Mesenchymal stem cell (in vitro differentiated cells and primary cell): Measurements from ENCODE around the gene PTPN14.

Experiments used
- DNase-seq: peaks from one replicate; pipeline ENCODE4 v3.0.0-alpha.2; 2013
- H2AFZ ChIP-seq: one replicate; pipeline ENCODE4 v1.6.1; 2013; ENCODE audit warnings: low read depth, mild to moderate bottlenecking, control low read depth, inconsistent platforms, low read length, moderate library complexity
- H2AK5ac ChIP-seq: 2 replicates; pipeline ENCODE4 v1.6.1; 2013; ENCODE audit warnings: low read length, moderate library complexity, mild to moderate bottlenecking, inconsistent platforms; ENCODE audit not compliant: severe bottlenecking
- H2BK120ac ChIP-seq: one replicate; pipeline ENCODE4 v1.6.1; 2013; ENCODE audit warnings: low read depth, mild to moderate bottlenecking, inconsistent platforms, low read length, moderate library complexity
- H2BK12ac ChIP-seq, 2 experiments: one replicate each; pipeline ENCODE4 v1.6.1; 2013; ENCODE audit warnings: inconsistent platforms in 2 of 2, low read length in 2 of 2, mild to moderate bottlenecking in 2 of 2, moderate library complexity in 2 of 2, control low read depth in 1 of 2
- H2BK15ac ChIP-seq: one replicate; pipeline ENCODE4 v1.6.1; 2013; ENCODE audit warnings: mild to moderate bottlenecking, low read depth, inconsistent platforms; ENCODE audit not compliant: poor library complexity, severe bottlenecking
- H2BK5ac ChIP-seq: 2 replicates; pipeline ENCODE4 v1.6.1; 2013; ENCODE audit warnings: low read depth, mild to moderate bottlenecking, low read length, control low read depth, inconsistent platforms; ENCODE audit not compliant: poor library complexity, severe bottlenecking
- H3K14ac ChIP-seq, 2 experiments: one replicate each; pipeline ENCODE4 v1.6.1; 2013; ENCODE audit warnings: inconsistent platforms in 2 of 2, low read length in 2 of 2, control low read depth in 1 of 2, mild to moderate bottlenecking in 1 of 2, moderate library complexity in 1 of 2
- H3K18ac ChIP-seq, 2 experiments: one replicate each; pipeline ENCODE4 v1.6.1; 2013; ENCODE audit warnings: inconsistent platforms in 2 of 2, low read length in 2 of 2, control low read depth in 1 of 2, low read depth in 1 of 2, mild to moderate bottlenecking in 1 of 2
- H3K23ac ChIP-seq, 2 experiments: one replicate each; pipeline ENCODE4 v1.6.1; 2013; ENCODE audit warnings: inconsistent platforms in 2 of 2, low read length in 2 of 2, mild to moderate bottlenecking in 2 of 2, moderate library complexity in 2 of 2, control low read depth in 1 of 2
- H3K27ac ChIP-seq: 2 replicates; pipeline ENCODE4 v1.5.1; 2013; ENCODE audit warnings: mild to moderate bottlenecking, moderate library complexity, low read length, control low read depth, inconsistent platforms; ENCODE audit not compliant: poor library complexity, severe bottlenecking
- H3K27me3 ChIP-seq, 2 experiments: 2 replicates each; pipeline versions ENCODE4 v1.6.1 to v1.7.0; 2013; ENCODE audit warnings: low read length in 2 of 2, mild to moderate bottlenecking in 2 of 2, moderate library complexity in 2 of 2, control low read depth in 1 of 2, inconsistent platforms in 1 of 2; ENCODE audit not compliant: control insufficient read depth in 1 of 2, insufficient read depth in 1 of 2
- H3K36me3 ChIP-seq, 2 experiments: 2 replicates each; pipeline versions ENCODE4 v1.6.1 to v1.7.0; 2013; ENCODE audit warnings: low read length in 2 of 2, control low read depth in 1 of 2, inconsistent platforms in 1 of 2, low read depth in 1 of 2, mild to moderate bottlenecking in 1 of 2; ENCODE audit not compliant: insufficient read depth in 2 of 2, control insufficient read depth in 1 of 2
- H3K4ac ChIP-seq, 2 experiments: one replicate each; pipeline ENCODE4 v1.6.1; 2013; ENCODE audit warnings: inconsistent platforms in 2 of 2, low read length in 2 of 2, mild to moderate bottlenecking in 2 of 2, moderate library complexity in 2 of 2, control low read depth in 1 of 2, low read depth in 1 of 2
- H3K4me1 ChIP-seq: 2 replicates; pipeline ENCODE4 v1.6.1; 2013; ENCODE audit warnings: low read depth, low read length, control low read depth; ENCODE audit not compliant: control insufficient read depth, insufficient read depth
- H3K4me2 ChIP-seq: 2 replicates; pipeline ENCODE4 v1.6.1; 2013; ENCODE audit warnings: low read length, mild to moderate bottlenecking, inconsistent platforms; ENCODE audit not compliant: poor library complexity, severe bottlenecking
- H3K4me3 ChIP-seq, 2 experiments: 2 replicates each; pipeline versions ENCODE4 v1.5.1 to v1.7.0; 2013; ENCODE audit warnings: low read length in 2 of 2, mild to moderate bottlenecking in 2 of 2, control low read depth in 1 of 2, low read depth in 1 of 2; ENCODE audit not compliant: insufficient read depth in 1 of 2
- H3K79me1 ChIP-seq: replicated peaks from 2 replicates; pipeline ENCODE4 v1.6.1; 2013; ENCODE audit warnings: mild to moderate bottlenecking, control low read depth, low read length, inconsistent platforms; ENCODE audit not compliant: poor library complexity, severe bottlenecking
- H3K9ac ChIP-seq: 2 replicates; pipeline ENCODE4 v1.7.0; 2013; ENCODE audit warnings: mild to moderate bottlenecking, low read length, moderate library complexity
- H3K9me3 ChIP-seq: 2 replicates; pipeline ENCODE4 v1.7.0; 2013; ENCODE audit warnings: mild to moderate bottlenecking, low read length; ENCODE audit not compliant: control insufficient read depth
- H4K8ac ChIP-seq: one replicate; pipeline ENCODE4 v1.6.1; 2013; ENCODE audit warnings: inconsistent platforms, mild to moderate bottlenecking, low read length, moderate library complexity
- H4K91ac ChIP-seq: one replicate; pipeline ENCODE4 v1.6.1; 2013; ENCODE audit warnings: mild to moderate bottlenecking, low read length, inconsistent platforms
- WGBS: methylation state at CpG from one replicate; pipeline ENCODE4 v1.1.7; 2013; ENCODE audit warnings: mixed read lengths; 5-methylcytosine and 5-hydroxymethylcytosine counted together

PTPN14 gene

GRCh38 chr1:214473387-214473786 is 78.0 kb downstream of the PTPN14 start:
- H3K79me1 ChIP-seq, result no peaks in the 10 kb centered on the region
- H2BK5ac ChIP-seq, result no peak overlapping the region
- DNase-seq, result peak; percentile 89
- peaks cover 0 to 3% of the 10 kb centered on the region in 2 experiments for H3K36me3 ChIP-seq
- H2BK120ac ChIP-seq, result no peak overlapping the region
- H3K14ac ChIP-seq, result no peak overlapping the region
- no peak overlapping the region for H3K9ac ChIP-seq
- H3K27me3 ChIP-seq, result no peaks in the 10 kb centered on the region
- WGBS, result 100% methylated on average over 1 of the region's 1 CpG
- peaks cover 12% of the 10 kb centered on the region for H3K4me1 ChIP-seq
- no peak overlapping the region for H3K4ac ChIP-seq
- no peak overlapping the region for H3K4me3 ChIP-seq
- H3K9me3 ChIP-seq, result no peaks in the 10 kb centered on the region
- no peak overlapping the region for H3K18ac ChIP-seq
- peak overlapping the region; percentile 20 for H3K27ac ChIP-seq
- H3K23ac ChIP-seq, result no peak overlapping the region
- H2BK12ac ChIP-seq, result no peak overlapping the region
- no peak overlapping the region for H4K8ac ChIP-seq
- H4K91ac ChIP-seq, result no peak overlapping the region
- H2BK15ac ChIP-seq, result no peak overlapping the region
- no peak overlapping the region for H2AK5ac ChIP-seq
- H2AFZ ChIP-seq, result no peak overlapping the region
- H3K4me2 ChIP-seq, result no peak overlapping the region

- H3K14ac ChIP-seq, result peak overlapping the region in 1 of 2 experiments; percentile 81
- H3K18ac ChIP-seq, result peak overlapping the region; percentile 66 to 68
- peak; percentile 58 for DNase-seq
- H3K23ac ChIP-seq, result no peak overlapping the region
- peak overlapping the region; percentile 3 for H4K91ac ChIP-seq
- H3K4ac ChIP-seq, result peak overlapping the region in 1 of 2 experiments; percentile 49
- no peak overlapping the region for H2BK120ac ChIP-seq
- no peak overlapping the region for H3K4me2 ChIP-seq
- H2BK12ac ChIP-seq, result peak overlapping the region in 1 of 2 experiments; percentile 86
- H3K4me1 ChIP-seq, result peaks cover 12% of the 10 kb centered on the region
- H2BK15ac ChIP-seq, result no peak overlapping the region
- peaks cover 0 to 3% of the 10 kb centered on the region in 2 experiments for H3K36me3 ChIP-seq
- peak overlapping the region; percentile 84 for H3K27ac ChIP-seq
- H3K79me1 ChIP-seq, result no peaks in the 10 kb centered on the region
- H2BK5ac ChIP-seq, result no peak overlapping the region
- no peak overlapping the region for H2AFZ ChIP-seq
- H4K8ac ChIP-seq, result peak overlapping the region; percentile 83
- no peak overlapping the region for H3K4me3 ChIP-seq
- H3K27me3 ChIP-seq, result no peaks in the 10 kb centered on the region
- H3K9ac ChIP-seq, result no peak overlapping the region
- H2AK5ac ChIP-seq, result peak overlapping the region; percentile 61
- H3K9me3 ChIP-seq, result no peaks in the 10 kb centered on the region
These were observed 79.0 kb downstream of the PTPN14 start for GRCh38 chr1:214472364-214472763.

- H3K9ac ChIP-seq, result no peak overlapping the region
- no peak overlapping the region for H3K18ac ChIP-seq
- no peaks in the 10 kb centered on the region for H3K9me3 ChIP-seq
- no peak overlapping the region for H2AFZ ChIP-seq
- no peaks in the 10 kb centered on the region for H3K27me3 ChIP-seq
- WGBS, result 49% methylated on average over 2 of the region's 2 CpGs
- H2BK5ac ChIP-seq, result no peak overlapping the region
- H3K4me3 ChIP-seq, result no peak overlapping the region
- H2AK5ac ChIP-seq, result no peak overlapping the region
- H3K23ac ChIP-seq, result no peak overlapping the region
- no peaks in the 10 kb centered on the region for H3K79me1 ChIP-seq
- no peak overlapping the region for H3K14ac ChIP-seq
- no peak overlapping the region for H3K4ac ChIP-seq
- H2BK120ac ChIP-seq, result no peak overlapping the region
- H3K36me3 ChIP-seq, result peaks cover 0 to 3% of the 10 kb centered on the region in 2 experiments
- no peak overlapping the region for H4K8ac ChIP-seq
- H4K91ac ChIP-seq, result no peak overlapping the region
- no peak overlapping the region for H2BK12ac ChIP-seq
- peaks cover 12% of the 10 kb centered on the region for H3K4me1 ChIP-seq
- H3K27ac ChIP-seq, result peak overlapping the region; percentile 57
- DNase-seq, result peak; percentile 38
- no peak overlapping the region for H3K4me2 ChIP-seq
- H2BK15ac ChIP-seq, result no peak overlapping the region
These were observed 79.9 kb downstream of the PTPN14 start for GRCh38 chr1:214471458-214471857.

- Histone ChIP-seq H4K91ac (no peak overlapping the region), H3K9me3 (no peaks in the 10 kb centered on the region), H3K9ac (no peak overlapping the region), H2AFZ (no peak overlapping the region), H3K14ac (no peak overlapping the region), H3K23ac (no peak overlapping the region), H3K4me3 (no peak overlapping the region), H3K27ac (no peak overlapping the region), H2AK5ac (no peak overlapping the region), H4K8ac (no peak overlapping the region), H3K36me3 (peaks cover 0 to 3% of the 10 kb centered on the region in 2 experiments), H3K79me1 (no peaks in the 10 kb centered on the region), H2BK15ac (no peak overlapping the region), H2BK12ac (no peak overlapping the region), H3K27me3 (no peaks in the 10 kb centered on the region), H3K4ac (no peak overlapping the region), H3K4me1 (peaks cover 7% of the 10 kb centered on the region), H3K4me2 (no peak overlapping the region), H2BK5ac (no peak overlapping the region), H3K18ac (no peak overlapping the region), H2BK120ac (no peak overlapping the region)
- 78% methylated on average over 3 of the region's 3 CpGs for WGBS
- DNase-seq, result no peak
These were observed 81.3 kb downstream of the PTPN14 start for GRCh38 chr1:214470132-214470531.
